ENCODE data around the gene GPX6. TPM values are rescaled to one million over a fixed set of nuclear protein-coding genes. Genes with fewer than 3 reads are reported as not detected.

The GPX6 gene
- total RNA-seq, 1 experiment from 2014 or later = not detected

DNA sequence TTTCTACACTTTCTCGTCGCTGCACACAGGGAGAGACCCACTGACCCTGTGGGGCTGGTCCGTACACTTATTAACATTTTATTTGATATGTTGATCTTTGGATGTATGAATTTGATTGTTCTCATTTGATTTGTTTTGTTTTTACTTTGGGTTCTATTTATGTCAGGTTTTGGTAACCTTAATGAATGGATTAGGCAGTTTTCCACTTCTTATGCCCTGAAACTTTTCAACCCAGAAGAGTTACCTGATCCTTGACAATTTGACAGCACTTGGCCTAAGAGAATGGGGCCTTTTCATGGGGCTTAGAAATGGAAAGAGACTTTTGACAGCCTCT, 23.6 kb downstream of the GPX6 start:
- Mint-ChIP-seq H3K27me3 (ENCODE audit: low read depth) (no peaks in the 10 kb centered on the region), H3K36me3 (ENCODE audit: insufficient read depth in 1 of 3, low read depth in 3 of 3) (no peaks in the 10 kb centered on the region), H3K27ac (no peak overlapping the region), H3K4me1 (peaks cover 9 to 13% of the 10 kb centered on the region in 2 experiments), H3K9me3 (no peaks in the 10 kb centered on the region), H3K4me3 (peak overlapping the region in 1 of 2 experiments; percentile 16; a peak in 1 of 5 replicates)
- Histone ChIP-seq H3K56ac (ENCODE audit: insufficient read length, low read depth, low read length) (no peak overlapping the region), H3K27me3 (ENCODE audit: insufficient read depth, low read length) (no peaks in the 10 kb centered on the region), H4K8ac (replicated peaks; ENCODE audit: insufficient read length, low read depth, low read length) (no peak overlapping the region), H2AFZ (ENCODE audit: low read length) (peak overlapping the region; percentile 52), H3K23ac (ENCODE audit: insufficient read length, low read depth, low read length) (no peak overlapping the region), H2BK15ac (ENCODE audit: low read depth, low read length) (no peak overlapping the region), H4K20me1 (ENCODE audit: control insufficient read depth, insufficient read depth, insufficient read length) (no peaks in the 10 kb centered on the region), H2BK20ac (ENCODE audit: low read depth, low read length, poor library complexity, severe bottlenecking) (no peak overlapping the region), H4K91ac (ENCODE audit: insufficient read length, low read depth, low read length) (no peak overlapping the region), H3K4me2 (ENCODE audit: insufficient read depth, insufficient read length, low read length) (no peak overlapping the region), H3K9me3 (ENCODE audit: control insufficient read depth, low read depth, low read length) (no peaks in the 10 kb centered on the region), H3K4ac (ENCODE audit: low read depth, low read length) (no peak overlapping the region), H2BK5ac (ENCODE audit: insufficient read length, low read length) (no peak overlapping the region), H2BK120ac (ENCODE audit: low read depth, low read length, poor library complexity, severe bottlenecking) (no peak overlapping the region), H3K18ac (ENCODE audit: insufficient read length, low read depth, low read length) (no peak overlapping the region), H2BK12ac (ENCODE audit: insufficient read length, low read depth, low read length) (no peak overlapping the region), H3K9ac (ENCODE audit: extremely low read depth, insufficient read length, low read length) (no peak overlapping the region), H4K5ac (ENCODE audit: insufficient read length, low read depth, low read length) (no peak overlapping the region), H3K79me2 (ENCODE audit: insufficient read depth, low read length) (no peaks in the 10 kb centered on the region), H3K14ac (ENCODE audit: insufficient read depth, low read length) (no peak overlapping the region), H3T11ph (ENCODE audit: low read length) (no peak overlapping the region), H3K27ac (ENCODE audit: insufficient read length, low read depth, low read length) (no peak overlapping the region), H3K4me1 (ENCODE audit: insufficient read depth, low read length) (no peaks in the 10 kb centered on the region), H2AK5ac (ENCODE audit: insufficient read length, low read length) (no peak overlapping the region), H3K79me1 (ENCODE audit: insufficient read depth, low read depth, low read length, poor library complexity, severe bottlenecking) (no peaks in the 10 kb centered on the region), H3K23me2 (ENCODE audit: insufficient read length, low read depth, low read length, poor library complexity, severe bottlenecking) (peaks cover 12% of the 10 kb centered on the region)
- TF ChIP-seq, protein P1, sequence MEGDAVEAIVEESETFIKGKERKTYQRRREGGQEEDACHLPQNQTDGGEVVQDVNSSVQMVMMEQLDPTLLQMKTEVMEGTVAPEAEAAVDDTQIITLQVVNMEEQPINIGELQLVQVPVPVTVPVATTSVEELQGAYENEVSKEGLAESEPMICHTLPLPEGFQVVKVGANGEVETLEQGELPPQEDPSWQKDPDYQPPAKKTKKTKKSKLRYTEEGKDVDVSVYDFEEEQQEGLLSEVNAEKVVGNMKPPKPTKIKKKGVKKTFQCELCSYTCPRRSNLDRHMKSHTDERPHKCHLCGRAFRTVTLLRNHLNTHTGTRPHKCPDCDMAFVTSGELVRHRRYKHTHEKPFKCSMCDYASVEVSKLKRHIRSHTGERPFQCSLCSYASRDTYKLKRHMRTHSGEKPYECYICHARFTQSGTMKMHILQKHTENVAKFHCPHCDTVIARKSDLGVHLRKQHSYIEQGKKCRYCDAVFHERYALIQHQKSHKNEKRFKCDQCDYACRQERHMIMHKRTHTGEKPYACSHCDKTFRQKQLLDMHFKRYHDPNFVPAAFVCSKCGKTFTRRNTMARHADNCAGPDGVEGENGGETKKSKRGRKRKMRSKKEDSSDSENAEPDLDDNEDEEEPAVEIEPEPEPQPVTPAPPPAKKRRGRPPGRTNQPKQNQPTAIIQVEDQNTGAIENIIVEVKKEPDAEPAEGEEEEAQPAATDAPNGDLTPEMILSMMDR (conservative IDR thresholded peaks at IDR 0.05) = no peak
- no peak for DNase-seq
- no CpG with 5 or more reads among the region's 3 CpGs for WGBS (ENCODE audit: extremely low coverage, insufficient read length, low lambda C conversion rate)

All from H9 (cell line).